GM12878 (cell line): ENCODE results near the gene EPS8. TPM values are rescaled to one million over a fixed set of nuclear protein-coding genes. Genes with fewer than 3 reads are reported as not detected.
A peak's percentile ranks its signal among the peaks of the same experiment; 100 is the strongest.

Source experiments
- ATAC-seq: fragments of 200-7000 bp; cut with Tn5 transposase; 3 replicates; pipeline ENCODE4 v1.9.1; 2020; ENCODE audit warnings: mild to moderate bottlenecking, moderate library complexity
- BruUV-seq: library from RNA; stranded (reverse); fragments of 400-500 nt; replicated peaks from 2 replicates; lab custom pipeline; 2021; lab: Mats Ljungman, UMichigan
- CTCF ChIA-PET: fragments of 300-600 bp; sonication (Branson Sonifier 250); formaldehyde crosslinking; extraction: SDS; loops from one replicate; lab custom pipeline; 2021; ENCODE audit warnings: inconsistent platforms; lab: Yijun Ruan, JAX
- POLR2A ChIA-PET: fragments of 350-600 bp; formaldehyde crosslinking; extraction: SDS; loops from one replicate; lab custom pipeline; 2021; ENCODE audit warnings: inconsistent platforms; lab: Charles Lee
- RAD21 ChIA-PET: fragments of 300-600 bp; sonication (Branson Sonifier 250); formaldehyde crosslinking; loops from one replicate; lab custom pipeline; 2023; ENCODE audit warnings: antibody characterized with exemption; ENCODE audit not compliant: unreplicated experiment; lab: Charles Lee
- SMC1A ChIA-PET: fragments of 300-600 bp; sonication (Branson Sonifier 250); formaldehyde crosslinking; loops from one replicate; lab custom pipeline; 2023; ENCODE audit not compliant: unreplicated experiment, uncharacterized antibody; lab: Charles Lee
- DNase-seq: peaks from one replicate; pipeline ENCODE4 v3.0.0-alpha.2; 2011; ENCODE audit warnings: low read depth, low spot score
- FAIRE-seq: peaks from 3 replicates; lab custom pipeline; 2011; peaks lifted over from hg19 to GRCh38; lab: Jason Lieb, UNC
- H2AFZ ChIP-seq: 2 replicates; pipeline ENCODE4 v1.6.0; 2011; ENCODE audit warnings: low read depth, low read length, control low read depth; ENCODE audit not compliant: control insufficient read depth
- H3K27ac ChIP-seq: 2 replicates; pipeline ENCODE4 v1.5.1; 2011; ENCODE audit warnings: control low read depth; ENCODE audit not compliant: control insufficient read depth, insufficient read depth
- H3K27me3 ChIP-seq, 2 experiments: replicated peaks in 1 of 2; 2 replicates each; pipeline versions ENCODE4 v1.6.0 to v1.6.1; 2011; ENCODE audit warnings: low read length in 1 of 2; ENCODE audit not compliant: control insufficient read depth in 2 of 2, insufficient read depth in 2 of 2
- H3K36me3 ChIP-seq, 2 experiments: 2 replicates each; pipeline ENCODE4 v1.5.1; 2011; ENCODE audit warnings: low read length in 1 of 2; ENCODE audit not compliant: control insufficient read depth in 2 of 2, insufficient read depth in 2 of 2
- H3K4me1 ChIP-seq: 2 replicates; pipeline ENCODE4 v1.6.1; 2011; ENCODE audit warnings: mild to moderate bottlenecking, low read length, moderate library complexity, mixed read lengths; ENCODE audit not compliant: control insufficient read depth, insufficient read depth
- H3K4me2 ChIP-seq: 2 replicates; pipeline ENCODE4 v1.6.0; 2011; ENCODE audit warnings: control low read depth; ENCODE audit not compliant: control insufficient read depth, insufficient read depth
- H3K4me3 ChIP-seq: fragments of 200-600 bp; sonication (generic); 2 replicates; pipeline ENCODE4 v1.5.1; 2016
- H3K79me2 ChIP-seq: 2 replicates; pipeline ENCODE4 v1.6.0; 2011; ENCODE audit warnings: low read length; ENCODE audit not compliant: control insufficient read depth, insufficient read depth
- H3K9ac ChIP-seq: 2 replicates; pipeline ENCODE4 v1.8.0; 2011; ENCODE audit warnings: low read length, control low read depth, mixed read lengths; ENCODE audit not compliant: control insufficient read depth, insufficient read depth
- H3K9me3 ChIP-seq: replicated peaks from 3 replicates; pipeline ENCODE4 v1.5.1; 2011; ENCODE audit warnings: mild to moderate bottlenecking, low read length; ENCODE audit not compliant: control insufficient read depth, insufficient read depth
- H4K20me1 ChIP-seq: 2 replicates; pipeline ENCODE4 v1.6.0; 2011; ENCODE audit not compliant: control insufficient read depth, insufficient read depth
- CBX5 ChIP-seq: sonication (generic); IDR thresholded peaks from 2 replicates; pipeline ENCODE4 v1.6.1; 2016; ENCODE audit warnings: low read depth, moderate library complexity, mild to moderate bottlenecking, inconsistent platforms
- CREM ChIP-seq: IDR thresholded peaks from 2 replicates; pipeline ENCODE4 v1.6.1; 2014; ENCODE audit warnings: antibody characterized with exemption, low read depth
- EZH2 ChIP-seq: IDR thresholded peaks from 2 replicates; pipeline ENCODE4 v1.6.1; 2012; ENCODE audit warnings: low read depth, mild to moderate bottlenecking, control low read depth, inconsistent platforms, low read length, borderline replicate concordance; ENCODE audit not compliant: control insufficient read depth
- FOXK2 ChIP-seq: fragments of 450-650 bp; IDR thresholded peaks from 2 replicates; pipeline ENCODE4 v1.6.1; 2017; ENCODE audit warnings: mild to moderate bottlenecking, moderate library complexity
- IRF4 ChIP-seq: IDR thresholded peaks from 2 replicates; pipeline ENCODE4 v1.6.1; 2011; ENCODE audit warnings: low read depth, low read length
- MYB ChIP-seq: fragments of 150-350 bp; IDR thresholded peaks from 2 replicates; pipeline ENCODE4 v1.6.1; 2014; ENCODE audit warnings: mild to moderate bottlenecking, low read depth, low read length, borderline replicate concordance
- PBX3 ChIP-seq: IDR thresholded peaks from 2 replicates; pipeline ENCODE4 v1.6.1; 2011; ENCODE audit warnings: mild to moderate bottlenecking, low read depth, low read length, moderate library complexity; ENCODE audit not compliant: insufficient replicate concordance
- POLR2AphosphoS5 ChIP-seq: IDR thresholded peaks from 2 replicates; pipeline ENCODE4 v1.6.1; 2011; ENCODE audit warnings: mild to moderate bottlenecking, low read length, inconsistent platforms
- RAD21 ChIP-seq: IDR thresholded peaks from 2 replicates; pipeline ENCODE4 v1.6.1; 2011; ENCODE audit warnings: mild to moderate bottlenecking, low read depth, low read length, moderate library complexity; ENCODE audit not compliant: insufficient read depth
- SIX5 ChIP-seq: IDR thresholded peaks from 2 replicates; pipeline ENCODE4 v1.6.1; 2011; ENCODE audit warnings: mild to moderate bottlenecking, low read depth, low read length, moderate library complexity; ENCODE audit not compliant: severe bottlenecking
- SMAD1 ChIP-seq: fragments of 450-650 bp; IDR thresholded peaks from 2 replicates; pipeline ENCODE4 v1.6.1; 2018; ENCODE audit warnings: mild to moderate bottlenecking, low read depth; ENCODE audit not compliant: partially characterized antibody
- SMARCA5 ChIP-seq: fragments of 450-650 bp; IDR thresholded peaks from 2 replicates; pipeline ENCODE4 v1.6.1; 2017; ENCODE audit warnings: mild to moderate bottlenecking
- TBL1XR1 ChIP-seq: IDR thresholded peaks from 2 replicates; pipeline ENCODE4 v1.6.1; 2012; ENCODE audit warnings: low read depth, low read length, improper control_type of control experiment
- ZNF24 ChIP-seq: fragments of 450-650 bp; IDR thresholded peaks from 2 replicates; pipeline ENCODE4 v1.6.1; 2017; ENCODE audit warnings: antibody characterized with exemption, mild to moderate bottlenecking
- ZNF622 ChIP-seq: fragments of 450-650 bp; IDR thresholded peaks from 2 replicates; pipeline ENCODE4 v1.6.1; 2017; ENCODE audit warnings: mild to moderate bottlenecking, inconsistent platforms
- WGBS: methylation state at CpG from one replicate; pipeline ENCODE4 v1.1.6; 2016; ENCODE audit warnings: low lambda C conversion rate; ENCODE audit not compliant: insufficient replicate concordance, insufficient coverage; ENCODE audit errors: missing lambda C conversion rate; 5-methylcytosine and 5-hydroxymethylcytosine counted together
- in situ Hi-C: fragments of 300-500 bp; cut with MboI; formaldehyde crosslinking; loops from 9 replicates; pipeline ENCODE4 v1.14.3; 2018; ENCODE audit warnings: mixed read lengths
- intact Hi-C: fragments of 100-400 bp; cut with micrococcal nuclease; formaldehyde crosslinking; loops from one replicate; pipeline ENCODE4 v1.14.2; 2022; ENCODE audit not compliant: unreplicated experiment
- polyA plus RNA-seq, 11 experiments: library from polyadenylated mRNA; depleted of rRNA in 4 of 11; unstranded in 6 of 11; stranded (reverse) in 5 of 11; fragments of >200 nt; fragmentation: Nextera tagmentation in 4 of 11; fragmentation: Illumina TruSeq in 1 of 11; extraction: Ambion mirVana in 4 of 11; extraction: Trizol in 1 of 11; gene quantifications; 1 replicate in 1 of 11; 2 replicates in 10 of 11; pipeline versions ENCODE4 v1.2.1 to v1.2.3, GENCODE V29; 2011 to 2016; ENCODE audit warnings: inconsistent platforms in 2 of 11, missing spikeins in 2 of 11, low read depth in 1 of 11
- total RNA-seq, 4 experiments: library from RNA; depleted of rRNA in 3 of 4; stranded (reverse); fragments of >200 nt in 3 of 4; fragmentation: Illumina TruSeq in 1 of 4; extraction: Trizol in 1 of 4; gene quantifications; 2 replicates each; pipeline versions ENCODE4 v1.2.1 to v1.2.3, GENCODE V29; 2013 to 2021
- TF ChIP-seq, protein P1 (sequence below): fragments of 450-650 bp; IDR thresholded peaks from 2 replicates; pipeline ENCODE4 v1.6.1; 2017; ENCODE audit warnings: mild to moderate bottlenecking, moderate library complexity
- TF ChIP-seq, protein P2 (sequence below): fragments of 450-650 bp; IDR thresholded peaks from 2 replicates; pipeline ENCODE4 v1.6.1; 2017; ENCODE audit warnings: antibody characterized with exemption, mild to moderate bottlenecking, moderate library complexity

Gene EPS8
- total and polyA plus RNA-seq, 10 of the 15 experiments (the other 5 are each of a cell fraction or from before 2014, with no cell fraction given): 1.3 to 127 (median 3.4) TPM

DNA sequence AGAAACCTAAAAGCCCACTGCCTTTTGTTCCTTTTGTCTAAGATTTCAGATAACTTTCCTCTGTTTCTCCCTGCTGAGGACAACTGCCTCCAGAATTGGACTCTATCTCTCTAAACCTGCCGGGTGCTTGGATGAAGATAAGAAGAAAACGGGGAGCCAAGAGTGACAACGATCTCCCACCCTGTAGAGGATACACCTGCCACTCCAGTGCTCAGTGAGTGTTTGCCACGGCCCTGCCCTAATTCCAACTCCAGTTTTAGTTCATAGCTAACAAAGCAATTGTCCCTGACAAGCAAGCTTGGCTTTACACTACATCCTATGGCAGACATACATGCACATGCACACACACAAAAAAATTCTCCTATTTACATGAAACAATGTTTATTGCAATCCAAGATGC, 39.3 kb downstream of the EPS8 start:
- ChIA-PET SMC1A (interaction anchor here (1.3 to 12.4 kb wide), 2 partner anchors 8 to 15 kb away, joined by 5 to 198 read pairs; no protein-coding TSS in a partner anchor), CTCF (no interaction called here), POLR2A (interaction anchor here (0.5 to 1.1 kb wide), 4 partner anchors 9 to 18 kb away, joined by 3 to 4 read pairs (median 4); no protein-coding TSS in a partner anchor), RAD21 (no interaction called here)
- H3K9me3 ChIP-seq: no peaks in the 10 kb centered on the region
- H3K4me3 ChIP-seq: no peak overlapping the region
- H3K79me2 ChIP-seq: no peaks in the 10 kb centered on the region
- TF ChIP-seq CREM (no peak), CBX5 (no peak), TBL1XR1 (no peak), FOXK2 (no peak), ZNF24 (no peak), SIX5 (no peak), POLR2AphosphoS5 (no peak), IRF4 (no peak), PBX3 (no peak), MYB (no peak), EZH2 (no peak), RAD21 (no peak), SMARCA5 (no peak), SMAD1 (no peak), ZNF622 (no peak)
- TF ChIP-seq, protein P1, sequence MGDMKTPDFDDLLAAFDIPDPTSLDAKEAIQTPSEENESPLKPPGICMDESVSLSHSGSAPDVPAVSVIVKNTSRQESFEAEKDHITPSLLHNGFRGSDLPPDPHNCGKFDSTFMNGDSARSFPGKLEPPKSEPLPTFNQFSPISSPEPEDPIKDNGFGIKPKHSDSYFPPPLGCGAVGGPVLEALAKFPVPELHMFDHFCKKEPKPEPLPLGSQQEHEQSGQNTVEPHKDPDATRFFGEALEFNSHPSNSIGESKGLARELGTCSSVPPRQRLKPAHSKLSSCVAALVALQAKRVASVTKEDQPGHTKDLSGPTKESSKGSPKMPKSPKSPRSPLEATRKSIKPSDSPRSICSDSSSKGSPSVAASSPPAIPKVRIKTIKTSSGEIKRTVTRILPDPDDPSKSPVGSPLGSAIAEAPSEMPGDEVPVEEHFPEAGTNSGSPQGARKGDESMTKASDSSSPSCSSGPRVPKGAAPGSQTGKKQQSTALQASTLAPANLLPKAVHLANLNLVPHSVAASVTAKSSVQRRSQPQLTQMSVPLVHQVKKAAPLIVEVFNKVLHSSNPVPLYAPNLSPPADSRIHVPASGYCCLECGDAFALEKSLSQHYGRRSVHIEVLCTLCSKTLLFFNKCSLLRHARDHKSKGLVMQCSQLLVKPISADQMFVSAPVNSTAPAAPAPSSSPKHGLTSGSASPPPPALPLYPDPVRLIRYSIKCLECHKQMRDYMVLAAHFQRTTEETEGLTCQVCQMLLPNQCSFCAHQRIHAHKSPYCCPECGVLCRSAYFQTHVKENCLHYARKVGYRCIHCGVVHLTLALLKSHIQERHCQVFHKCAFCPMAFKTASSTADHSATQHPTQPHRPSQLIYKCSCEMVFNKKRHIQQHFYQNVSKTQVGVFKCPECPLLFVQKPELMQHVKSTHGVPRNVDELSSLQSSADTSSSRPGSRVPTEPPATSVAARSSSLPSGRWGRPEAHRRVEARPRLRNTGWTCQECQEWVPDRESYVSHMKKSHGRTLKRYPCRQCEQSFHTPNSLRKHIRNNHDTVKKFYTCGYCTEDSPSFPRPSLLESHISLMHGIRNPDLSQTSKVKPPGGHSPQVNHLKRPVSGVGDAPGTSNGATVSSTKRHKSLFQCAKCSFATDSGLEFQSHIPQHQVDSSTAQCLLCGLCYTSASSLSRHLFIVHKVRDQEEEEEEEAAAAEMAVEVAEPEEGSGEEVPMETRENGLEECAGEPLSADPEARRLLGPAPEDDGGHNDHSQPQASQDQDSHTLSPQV: no peak
- TF ChIP-seq, protein P2, sequence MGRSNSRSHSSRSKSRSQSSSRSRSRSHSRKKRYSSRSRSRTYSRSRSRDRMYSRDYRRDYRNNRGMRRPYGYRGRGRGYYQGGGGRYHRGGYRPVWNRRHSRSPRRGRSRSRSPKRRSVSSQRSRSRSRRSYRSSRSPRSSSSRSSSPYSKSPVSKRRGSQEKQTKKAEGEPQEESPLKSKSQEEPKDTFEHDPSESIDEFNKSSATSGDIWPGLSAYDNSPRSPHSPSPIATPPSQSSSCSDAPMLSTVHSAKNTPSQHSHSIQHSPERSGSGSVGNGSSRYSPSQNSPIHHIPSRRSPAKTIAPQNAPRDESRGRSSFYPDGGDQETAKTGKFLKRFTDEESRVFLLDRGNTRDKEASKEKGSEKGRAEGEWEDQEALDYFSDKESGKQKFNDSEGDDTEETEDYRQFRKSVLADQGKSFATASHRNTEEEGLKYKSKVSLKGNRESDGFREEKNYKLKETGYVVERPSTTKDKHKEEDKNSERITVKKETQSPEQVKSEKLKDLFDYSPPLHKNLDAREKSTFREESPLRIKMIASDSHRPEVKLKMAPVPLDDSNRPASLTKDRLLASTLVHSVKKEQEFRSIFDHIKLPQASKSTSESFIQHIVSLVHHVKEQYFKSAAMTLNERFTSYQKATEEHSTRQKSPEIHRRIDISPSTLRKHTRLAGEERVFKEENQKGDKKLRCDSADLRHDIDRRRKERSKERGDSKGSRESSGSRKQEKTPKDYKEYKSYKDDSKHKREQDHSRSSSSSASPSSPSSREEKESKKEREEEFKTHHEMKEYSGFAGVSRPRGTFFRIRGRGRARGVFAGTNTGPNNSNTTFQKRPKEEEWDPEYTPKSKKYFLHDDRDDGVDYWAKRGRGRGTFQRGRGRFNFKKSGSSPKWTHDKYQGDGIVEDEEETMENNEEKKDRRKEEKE: no peak
- H3K9ac ChIP-seq: no peak overlapping the region
- no peaks in the 10 kb centered on the region for H4K20me1 ChIP-seq
- DNase-seq: no peak
- H3K27me3 ChIP-seq: no peaks in the 10 kb centered on the region
- 61% methylated on average over 4 of the region's 4 CpGs for WGBS
- H3K27ac ChIP-seq: no peak overlapping the region
- no peaks in the 10 kb centered on the region for H3K36me3 ChIP-seq
- BruUV-seq: no TSS peak
- no peak for FAIRE-seq
- in situ Hi-C loops (no loop called here), intact Hi-C loops (no loop called here)
- H2AFZ ChIP-seq: no peak overlapping the region
- H3K4me1 ChIP-seq: no peaks in the 10 kb centered on the region
- peak; percentile 24; the same call in 2 of the 3 replicates for ATAC-seq
- H3K4me2 ChIP-seq: no peak overlapping the region
